Calu3 (cell line): ENCODE results near the gene SMPD1. TPM values are rescaled to one million over a fixed set of nuclear protein-coding genes. Genes with fewer than 3 reads are reported as not detected.

ENCODE experiments used
- BruUV-seq: library from RNA; stranded (reverse); fragments of 400-500 nt; replicated peaks from 2 replicates; lab custom pipeline; 2021; lab: Mats Ljungman, UMichigan
- CTCF ChIA-PET: fragments of 300-600 bp; sonication (Branson Sonifier 250); formaldehyde crosslinking; loops from one replicate; lab custom pipeline; 2022; ENCODE audit warnings: antibody characterized with exemption; lab: Charles Lee
- DNase-seq: peaks from one replicate; pipeline ENCODE4 v3.0.0; 2022
- H3K27ac Mint-ChIP-seq: one replicate; pipeline ENCODE4 v1.8.0; 2022; ENCODE audit warnings: mixed read lengths; ENCODE audit not compliant: unreplicated experiment
- H3K27me3 Mint-ChIP-seq: one replicate; pipeline ENCODE4 v1.8.0; 2022; ENCODE audit warnings: mixed read lengths; ENCODE audit not compliant: unreplicated experiment
- H3K36me3 Mint-ChIP-seq: one replicate; pipeline ENCODE4 v1.8.0; 2022; ENCODE audit warnings: mild to moderate bottlenecking, moderate library complexity, mixed read lengths; ENCODE audit not compliant: insufficient read depth, unreplicated experiment
- H3K4me1 Mint-ChIP-seq: one replicate; pipeline ENCODE4 v1.8.0; 2022; ENCODE audit warnings: mild to moderate bottlenecking, low read depth, mixed read lengths; ENCODE audit not compliant: unreplicated experiment
- H3K4me3 Mint-ChIP-seq: one replicate; pipeline ENCODE4 v1.8.0; 2022; ENCODE audit warnings: mild to moderate bottlenecking, low read depth, moderate library complexity, mixed read lengths; ENCODE audit not compliant: unreplicated experiment
- H3K9me3 Mint-ChIP-seq: one replicate; pipeline ENCODE4 v1.8.0; 2022; ENCODE audit warnings: low read depth, mixed read lengths; ENCODE audit not compliant: unreplicated experiment
- intact Hi-C: fragments of 100-400 bp; cut with micrococcal nuclease; formaldehyde crosslinking; loops from one replicate; pipeline ENCODE4 v1.10.0; 2022; ENCODE audit not compliant: unreplicated experiment
- total RNA-seq: library from RNA; stranded (reverse); gene quantifications from 2 replicates; pipeline ENCODE4 v1.2.3, GENCODE V29; 2022
- TF ChIP-seq, protein P1 (sequence below): fragments of 200-600 bp; IDR thresholded peaks from one replicate; pipeline ENCODE4 v1.8.0; 2022; ENCODE audit warnings: antibody characterized with exemption; ENCODE audit not compliant: unreplicated experiment

SMPD1 gene
- total RNA-seq, 1 experiment from 2014 or later, result 21.2 TPM

DNA sequence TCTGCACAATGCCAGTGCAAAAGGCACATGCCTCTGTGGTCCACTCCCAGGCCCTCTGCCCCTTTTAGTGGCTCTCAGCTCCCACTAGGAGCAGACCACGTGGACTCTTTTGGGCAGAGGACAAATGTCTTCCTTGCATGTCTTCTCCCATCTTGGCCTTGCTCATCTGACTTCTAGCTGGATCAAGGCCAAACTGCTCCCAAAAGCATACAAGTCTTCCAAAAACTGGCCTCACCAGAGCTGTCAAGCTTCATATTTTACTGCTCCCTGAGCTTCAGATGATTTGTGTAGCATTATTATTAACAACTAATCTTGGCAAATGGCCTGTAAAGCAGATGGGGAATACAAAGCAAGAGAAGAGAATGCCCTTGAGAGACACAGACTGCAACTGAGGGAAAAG, 6.9 kb downstream of the SMPD1 start:
- peaks cover 20% of the 10 kb centered on the region for H3K4me1 Mint-ChIP-seq
- CTCF ChIA-PET, result interaction anchor here (1.0 kb wide), 1 partner anchor 208 kb away, joined by 3 read pairs; no protein-coding TSS in a partner anchor

DNA sequence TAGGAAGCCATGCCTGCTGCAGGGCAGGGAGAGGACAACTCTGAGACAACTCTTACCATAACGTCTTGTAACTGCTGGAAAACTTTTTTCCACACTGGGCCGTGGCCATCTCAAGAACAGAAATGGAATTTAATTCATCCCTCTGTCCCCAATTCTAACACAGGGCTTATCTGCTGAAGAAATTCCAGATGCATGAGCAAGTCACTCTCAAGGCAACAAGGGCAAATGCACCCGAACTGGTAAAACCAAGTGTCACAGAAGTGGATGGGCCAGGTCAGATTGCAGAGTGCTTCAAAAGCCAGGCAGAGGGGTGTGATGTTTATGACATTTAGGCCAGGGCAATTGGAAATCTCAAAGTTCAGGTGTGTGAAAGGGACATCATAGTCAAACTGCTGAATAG, 7.4 kb downstream of the SMPD1 start:
- Mint-ChIP-seq H3K27me3 (no peaks in the 10 kb centered on the region), H3K4me3 (no peak overlapping the region), H3K27ac (no peak overlapping the region), H3K9me3 (no peaks in the 10 kb centered on the region), H3K4me1 (peaks cover 20% of the 10 kb centered on the region), H3K36me3 (no peaks in the 10 kb centered on the region)
- intact Hi-C loops, result no loop called here
- BruUV-seq, result no TSS peak
- peak; percentile 12 for DNase-seq
- CTCF ChIA-PET, result interaction anchor here (1.0 kb wide), 1 partner anchor 207 kb away, joined by 3 read pairs; no protein-coding TSS in a partner anchor
- TF ChIP-seq, protein P1, sequence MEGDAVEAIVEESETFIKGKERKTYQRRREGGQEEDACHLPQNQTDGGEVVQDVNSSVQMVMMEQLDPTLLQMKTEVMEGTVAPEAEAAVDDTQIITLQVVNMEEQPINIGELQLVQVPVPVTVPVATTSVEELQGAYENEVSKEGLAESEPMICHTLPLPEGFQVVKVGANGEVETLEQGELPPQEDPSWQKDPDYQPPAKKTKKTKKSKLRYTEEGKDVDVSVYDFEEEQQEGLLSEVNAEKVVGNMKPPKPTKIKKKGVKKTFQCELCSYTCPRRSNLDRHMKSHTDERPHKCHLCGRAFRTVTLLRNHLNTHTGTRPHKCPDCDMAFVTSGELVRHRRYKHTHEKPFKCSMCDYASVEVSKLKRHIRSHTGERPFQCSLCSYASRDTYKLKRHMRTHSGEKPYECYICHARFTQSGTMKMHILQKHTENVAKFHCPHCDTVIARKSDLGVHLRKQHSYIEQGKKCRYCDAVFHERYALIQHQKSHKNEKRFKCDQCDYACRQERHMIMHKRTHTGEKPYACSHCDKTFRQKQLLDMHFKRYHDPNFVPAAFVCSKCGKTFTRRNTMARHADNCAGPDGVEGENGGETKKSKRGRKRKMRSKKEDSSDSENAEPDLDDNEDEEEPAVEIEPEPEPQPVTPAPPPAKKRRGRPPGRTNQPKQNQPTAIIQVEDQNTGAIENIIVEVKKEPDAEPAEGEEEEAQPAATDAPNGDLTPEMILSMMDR, result no peak

More for the DNA sequence above, 6.9 kb downstream of the SMPD1 start:
- H3K4me3 Mint-ChIP-seq, result no peak overlapping the region
- no peaks in the 10 kb centered on the region for H3K27me3 Mint-ChIP-seq
- H3K27ac Mint-ChIP-seq, result no peak overlapping the region
- TF ChIP-seq, protein P1, result no peak
- H3K9me3 Mint-ChIP-seq, result no peaks in the 10 kb centered on the region
- no peak for DNase-seq
- H3K36me3 Mint-ChIP-seq, result no peaks in the 10 kb centered on the region
- no TSS peak for BruUV-seq
- intact Hi-C loops, result no loop called here

DNA sequence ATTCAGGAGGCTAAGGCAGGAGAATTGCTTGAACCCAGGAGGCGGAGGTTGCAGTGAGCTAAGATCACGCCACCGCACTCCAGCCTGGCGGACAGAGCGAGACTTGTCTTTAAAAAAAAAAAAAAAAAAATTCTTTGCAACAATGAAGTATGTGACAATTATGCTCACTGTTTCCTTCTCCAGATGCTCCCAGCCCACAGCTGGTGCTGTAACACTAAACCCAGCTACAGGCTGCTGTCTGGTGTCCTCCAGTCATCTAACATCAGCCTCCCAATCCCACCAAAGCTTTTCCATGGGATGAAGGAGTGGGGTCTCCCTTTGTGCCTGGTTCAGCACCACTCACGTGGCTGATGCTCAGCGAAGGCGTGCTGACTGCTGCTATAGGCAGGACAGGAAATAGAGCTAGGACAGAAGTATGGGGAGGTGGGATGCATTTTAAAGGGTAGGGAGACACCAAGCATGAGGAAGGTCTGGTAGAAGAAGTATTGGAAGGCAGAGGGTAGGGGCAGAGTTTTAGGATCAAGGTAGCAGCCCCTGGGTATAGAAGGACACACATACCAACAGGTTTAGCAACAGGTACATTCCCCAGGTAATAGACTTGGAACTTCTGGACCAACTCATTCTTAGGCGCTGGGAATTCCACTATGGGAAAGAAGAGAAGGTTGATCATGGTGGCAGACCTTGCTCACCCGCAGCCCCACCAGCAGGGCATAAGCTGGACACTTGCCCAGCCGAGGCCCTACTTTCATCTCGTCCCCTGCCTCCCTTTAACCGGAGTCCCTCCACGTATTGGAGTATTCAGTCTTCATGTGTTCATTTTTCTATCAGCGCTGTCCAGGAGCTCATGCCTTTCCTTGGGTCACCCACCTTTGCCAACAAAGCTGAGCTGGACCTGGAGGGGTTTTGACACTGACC, 10.4 kb downstream of the SMPD1 start:
- H3K27ac Mint-ChIP-seq, result no peak overlapping the region
- peaks cover 2% of the 10 kb centered on the region for H3K27me3 Mint-ChIP-seq
- intact Hi-C loops, result no loop called here
- peaks cover 20% of the 10 kb centered on the region for H3K4me1 Mint-ChIP-seq
- TF ChIP-seq, protein P1, result no peak
- H3K4me3 Mint-ChIP-seq, result no peak overlapping the region
- no peaks in the 10 kb centered on the region for H3K9me3 Mint-ChIP-seq
- no peak for DNase-seq
- H3K36me3 Mint-ChIP-seq, result no peaks in the 10 kb centered on the region
- BruUV-seq, result no TSS peak
- CTCF ChIA-PET, result no interaction called here

DNA sequence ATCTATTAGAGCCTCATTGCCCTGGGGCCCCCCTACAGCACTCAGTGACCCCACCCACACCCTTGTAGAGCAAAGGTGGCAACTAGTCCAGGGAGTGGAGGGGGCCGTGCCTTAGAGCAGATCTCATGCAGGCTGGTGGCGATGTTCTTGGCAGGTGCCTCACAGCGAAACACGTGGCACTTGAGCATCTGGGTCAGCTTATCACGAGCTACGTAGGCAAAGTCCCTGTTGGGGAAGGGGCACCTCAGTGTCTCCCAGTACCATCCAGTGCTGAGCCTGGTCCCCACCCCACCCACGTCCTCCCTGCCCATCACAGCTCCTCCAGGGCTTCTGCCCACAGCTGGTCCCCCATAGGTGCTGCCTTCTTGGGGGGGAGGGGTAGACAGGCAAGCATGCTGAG, 11.2 kb downstream of the SMPD1 start:
- Mint-ChIP-seq H3K36me3 (no peaks in the 10 kb centered on the region), H3K27me3 (peaks cover 10% of the 10 kb centered on the region), H3K9me3 (no peaks in the 10 kb centered on the region), H3K4me1 (peaks cover 20% of the 10 kb centered on the region), H3K4me3 (no peak overlapping the region), H3K27ac (no peak overlapping the region)
- no peak for DNase-seq
- TF ChIP-seq, protein P1, result no peak
- no TSS peak for BruUV-seq
- intact Hi-C loops, result no loop called here
- CTCF ChIA-PET, result no interaction called here
